ENCODE measurements around the gene INHBC.

Gene INHBC

DNA sequence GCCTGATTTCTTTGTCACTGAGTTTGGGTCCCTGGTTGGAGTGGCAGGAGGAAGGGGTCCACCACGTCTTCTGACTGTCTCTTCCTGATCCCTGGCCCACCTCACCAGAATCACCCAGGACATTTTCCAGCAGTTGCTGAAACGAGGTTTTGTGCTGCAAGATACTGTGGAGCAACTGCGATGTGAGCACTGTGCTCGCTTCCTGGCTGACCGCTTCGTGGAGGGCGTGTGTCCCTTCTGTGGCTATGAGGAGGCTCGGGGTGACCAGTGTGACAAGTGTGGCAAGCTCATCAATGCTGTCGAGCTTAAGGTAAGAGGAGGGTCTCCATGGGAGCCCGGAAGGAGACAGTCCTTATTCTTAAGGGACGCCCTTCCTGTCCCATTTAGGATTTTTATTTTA lies 65.6 kb downstream of the INHBC start:
- TF ChIP-seq, protein P1, sequence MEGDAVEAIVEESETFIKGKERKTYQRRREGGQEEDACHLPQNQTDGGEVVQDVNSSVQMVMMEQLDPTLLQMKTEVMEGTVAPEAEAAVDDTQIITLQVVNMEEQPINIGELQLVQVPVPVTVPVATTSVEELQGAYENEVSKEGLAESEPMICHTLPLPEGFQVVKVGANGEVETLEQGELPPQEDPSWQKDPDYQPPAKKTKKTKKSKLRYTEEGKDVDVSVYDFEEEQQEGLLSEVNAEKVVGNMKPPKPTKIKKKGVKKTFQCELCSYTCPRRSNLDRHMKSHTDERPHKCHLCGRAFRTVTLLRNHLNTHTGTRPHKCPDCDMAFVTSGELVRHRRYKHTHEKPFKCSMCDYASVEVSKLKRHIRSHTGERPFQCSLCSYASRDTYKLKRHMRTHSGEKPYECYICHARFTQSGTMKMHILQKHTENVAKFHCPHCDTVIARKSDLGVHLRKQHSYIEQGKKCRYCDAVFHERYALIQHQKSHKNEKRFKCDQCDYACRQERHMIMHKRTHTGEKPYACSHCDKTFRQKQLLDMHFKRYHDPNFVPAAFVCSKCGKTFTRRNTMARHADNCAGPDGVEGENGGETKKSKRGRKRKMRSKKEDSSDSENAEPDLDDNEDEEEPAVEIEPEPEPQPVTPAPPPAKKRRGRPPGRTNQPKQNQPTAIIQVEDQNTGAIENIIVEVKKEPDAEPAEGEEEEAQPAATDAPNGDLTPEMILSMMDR (IDR thresholded peaks at IDR 0.05; ENCODE audit: low read depth, low read length), result no peak

More for the DNA sequence above, 65.6 kb downstream of the INHBC start:
- H3K4me3 ChIP-seq (ENCODE audit: low read depth, low read length), result no peak overlapping the region
